K562 (cell line): ENCODE measurements around the gene NR1H3. TPM values are rescaled to one million over a fixed set of nuclear protein-coding genes. Genes with fewer than 3 reads are reported as not detected.
A peak's percentile ranks its signal among the peaks of the same experiment; 100 is the strongest.

Experiments
- DMBX1 ChIP-seq: fragments of 250-450 bp; sonication (Bioruptor Pico); IDR thresholded peaks from 2 replicates; pipeline ENCODE4 v1.8.0; 2022; ENCODE audit warnings: inconsistent platforms, mild to moderate bottlenecking, moderate library complexity, borderline replicate concordance
- GATAD2B ChIP-seq: fragments of 450-650 bp; IDR thresholded peaks from 2 replicates; pipeline ENCODE4 v1.6.1; 2017; ENCODE audit warnings: mild to moderate bottlenecking, borderline replicate concordance
- HLTF ChIP-seq: fragments of 450-650 bp; IDR thresholded peaks from 2 replicates; pipeline ENCODE4 v1.6.1; 2016
- KLF1 ChIP-seq: fragments of 450-650 bp; IDR thresholded peaks from 2 replicates; pipeline ENCODE4 v1.6.1; 2016; ENCODE audit warnings: missing genetic modification characterization, missing compliant biosample characterization
- KLF16 ChIP-seq: IDR thresholded peaks from 2 replicates; pipeline ENCODE4 v1.6.1; 2016; ENCODE audit warnings: antibody characterized with exemption
- MAX ChIP-seq: sonication (generic); formaldehyde crosslinking; IDR thresholded peaks from 2 replicates; pipeline ENCODE4 v1.9.0; 2022; ENCODE audit warnings: mild to moderate bottlenecking, missing genetic modification reagents
- MLLT1 ChIP-seq, 2 experiments: fragments of 450-650 bp; IDR thresholded peaks; 2 replicates each; pipeline ENCODE4 v1.6.1; 2016
- NFXL1 ChIP-seq: fragments of 450-650 bp; formaldehyde crosslinking; IDR thresholded peaks from 2 replicates; pipeline ENCODE4 v1.4.0; 2021; ENCODE audit warnings: mild to moderate bottlenecking
- NFYB ChIP-seq: IDR thresholded peaks from 2 replicates; pipeline ENCODE4 v1.6.1; 2011; ENCODE audit warnings: mild to moderate bottlenecking, moderate library complexity; ENCODE audit not compliant: insufficient read length; ENCODE audit errors: extremely low read depth
- NR2C1 ChIP-seq, 2 experiments: fragments of 450-650 bp; IDR thresholded peaks; 2 replicates each; pipeline ENCODE4 v1.6.1; 2017; ENCODE audit warnings: mild to moderate bottlenecking in 2 of 2, antibody characterized with exemption in 1 of 2, inconsistent platforms in 1 of 2, missing compliant biosample characterization in 1 of 2, missing genetic modification characterization in 1 of 2
- PPARD ChIP-seq: fragments of 250-450 bp; sonication (Bioruptor Pico); IDR thresholded peaks from 2 replicates; pipeline ENCODE4 v1.8.0; 2022; ENCODE audit warnings: inconsistent platforms, mild to moderate bottlenecking, moderate library complexity
- PREB ChIP-seq: sonication (generic); formaldehyde crosslinking; IDR thresholded peaks from 2 replicates; pipeline ENCODE4 v1.8.1; 2023; ENCODE audit warnings: mild to moderate bottlenecking, missing genetic modification reagents
- PURB ChIP-seq: sonication (generic); formaldehyde crosslinking; IDR thresholded peaks from 2 replicates; pipeline ENCODE4 v1.9.0; 2021; ENCODE audit warnings: low read depth, mild to moderate bottlenecking, missing genetic modification reagents
- SAFB2 ChIP-seq: fragments of 200-400 bp; formaldehyde crosslinking; IDR thresholded peaks from 2 replicates; pipeline ENCODE4 v1.6.1; 2018; ENCODE audit warnings: borderline replicate concordance, low read length, low read depth, moderate library complexity; ENCODE audit not compliant: severe bottlenecking
- STAT5B ChIP-seq: fragments of 250-450 bp; sonication (Bioruptor Pico); IDR thresholded peaks from 2 replicates; pipeline ENCODE4 v1.8.0; 2021; ENCODE audit warnings: mild to moderate bottlenecking, inconsistent platforms
- THAP12 ChIP-seq: fragments of 250-450 bp; sonication (Bioruptor Pico); IDR thresholded peaks from 2 replicates; pipeline ENCODE4 v1.9.0; 2021; ENCODE audit warnings: mild to moderate bottlenecking, inconsistent platforms
- THRAP3 ChIP-seq: fragments of 450-650 bp; IDR thresholded peaks from 2 replicates; pipeline ENCODE4 v1.6.1; 2016; ENCODE audit warnings: mild to moderate bottlenecking, inconsistent platforms, borderline replicate concordance
- ZBTB49 ChIP-seq: sonication (generic); formaldehyde crosslinking; IDR thresholded peaks from 2 replicates; pipeline ENCODE4 v1.8.0; 2022; ENCODE audit warnings: missing genetic modification reagents, mild to moderate bottlenecking, borderline replicate concordance
- ZNF280A ChIP-seq: fragments of 450-650 bp; IDR thresholded peaks from 2 replicates; pipeline ENCODE4 v1.6.1; 2018; ENCODE audit warnings: mild to moderate bottlenecking, low read depth; ENCODE audit not compliant: partially characterized antibody
- polyA plus RNA-seq, 8 experiments: library from polyadenylated mRNA; depleted of rRNA in 4 of 8; stranded (reverse) in 5 of 8; unstranded in 3 of 8; fragments of >200 nt; fragmentation: Nextera tagmentation in 2 of 8; fragmentation: Illumina TruSeq in 1 of 8; extraction: Ambion mirVana in 2 of 8; extraction: Trizol in 1 of 8; gene quantifications; 2 replicates each; pipeline versions ENCODE4 v1.2.1 to v1.2.3, GENCODE V29; 2011 to 2014; ENCODE audit warnings: inconsistent platforms in 1 of 8, missing spikeins in 1 of 8
- total RNA-seq, 7 experiments: library from RNA; depleted of rRNA in 6 of 7; stranded (reverse); fragments of >200 nt in 6 of 7; fragmentation: Illumina TruSeq in 2 of 7; extraction: Trizol in 2 of 7; gene quantifications; 2 replicates each; pipeline versions ENCODE4 v1.2.1 to v1.2.3, GENCODE V29; 2011 to 2021; ENCODE audit warnings: low replicate concordance in 1 of 7

Gene NR1H3
- total and polyA plus RNA-seq, 9 of the 15 experiments (the other 6 are each of a cell fraction or from before 2014, with no cell fraction given) = 8.2 to 26.0 (median 11.9) TPM

DNA sequence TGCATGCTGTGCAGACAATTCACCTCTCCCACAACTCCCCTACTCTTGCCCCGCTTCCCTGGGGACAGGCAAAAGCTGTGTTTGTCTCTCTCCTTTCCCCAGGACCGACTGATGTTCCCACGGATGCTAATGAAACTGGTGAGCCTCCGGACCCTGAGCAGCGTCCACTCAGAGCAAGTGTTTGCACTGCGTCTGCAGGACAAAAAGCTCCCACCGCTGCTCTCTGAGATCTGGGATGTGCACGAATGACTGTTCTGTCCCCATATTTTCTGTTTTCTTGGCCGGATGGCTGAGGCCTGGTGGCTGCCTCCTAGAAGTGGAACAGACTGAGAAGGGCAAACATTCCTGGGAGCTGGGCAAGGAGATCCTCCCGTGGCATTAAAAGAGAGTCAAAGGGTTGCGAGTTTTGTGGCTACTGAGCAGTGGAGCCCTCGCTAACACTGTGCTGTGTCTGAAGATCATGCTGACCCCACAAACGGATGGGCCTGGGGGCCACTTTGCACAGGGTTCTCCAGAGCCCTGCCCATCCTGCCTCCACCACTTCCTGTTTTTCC lies 10.7 kb downstream of the NR1H3 start (continued):
- TF ChIP-seq ZNF280A (no peak), NR2C1 (IDR thresholded peaks at IDR 0.05) (no peak), NR2C1 (tag; IDR thresholded peaks at IDR 0.05) (no peak), SAFB2 (no peak), KLF1 (tag) (no peak), MAX (CRISPR knock-in tag) (no peak), GATAD2B (no peak), NFXL1 (CRISPR knock-in tag) (no peak), MLLT1 (IDR thresholded peaks at IDR 0.05) (no peak), ZBTB49 (no peak), PREB (CRISPR knock-in tag) (peak; percentile 41; the same call in 1 of the 2 replicates), PPARD (CRISPR knock-in tag) (no peak), DMBX1 (CRISPR knock-in tag) (peak; percentile 13; the same call in 1 of the 2 replicates), NFYB (no peak), STAT5B (no peak), THAP12 (CRISPR knock-in tag) (no peak), KLF16 (0 out of 2 replicates have a peak, but pooled peaks have one; percentile 6), PURB (CRISPR knock-in tag) (no peak), HLTF (no peak), THRAP3 (no peak)
